ENCODE data around the gene BICDL2. TPM values are rescaled to one million over a fixed set of nuclear protein-coding genes. Genes with fewer than 3 reads are reported as not detected.

BICDL2 gene
- total RNA-seq, 1 donor from 2014 or later = 0.58 TPM

- DNase-seq (ENCODE audit: low spot score) (no peak), ATAC-seq (no peak)
Measured at GRCh38 chr16:2988590-2989099, 48.1 kb downstream of the BICDL2 start.

GRCh38 chr16:2987833-2988232, 48.9 kb downstream of the BICDL2 start:
- DNase-seq (ENCODE audit: low spot score) (no peak), ATAC-seq (no peak)

- no peak for DNase-seq (ENCODE audit: low spot score)
- no peak for ATAC-seq
Measured at GRCh38 chr16:2987286-2987685, 49.5 kb downstream of the BICDL2 start.

GRCh38 chr16:2986623-2987188, 50.0 kb downstream of the BICDL2 start:
- no peak for ATAC-seq
- no peak for DNase-seq (ENCODE audit: low spot score)

- DNase-seq (ENCODE audit: low spot score) = peak; percentile 73
- peak; percentile 83 for ATAC-seq
Measured at GRCh38 chr16:2985893-2986355, 50.8 kb downstream of the BICDL2 start.

GRCh38 chr16:2985462-2985861, 51.3 kb downstream of the BICDL2 start:
- DNase-seq (ENCODE audit: low spot score) = no peak
- ATAC-seq = peak; percentile 28

GRCh38 chr16:2983706-2984136, 53.0 kb downstream of the BICDL2 start:
- peak; percentile 74 for DNase-seq (ENCODE audit: low spot score)
- ATAC-seq = peak; percentile 63

- no peak for DNase-seq (ENCODE audit: low spot score)
Measured at GRCh38 chr16:2982402-2982801, 54.3 kb downstream of the BICDL2 start.

GRCh38 chr16:2981899-2982250, 54.9 kb downstream of the BICDL2 start:
- no peak for ATAC-seq

More at GRCh38 chr16:2982402-2982801, 54.3 kb downstream of the BICDL2 start:
- no peak for ATAC-seq

GRCh38 chr16:2981177-2981898, 55.4 kb downstream of the BICDL2 start:
- DNase-seq (ENCODE audit: low spot score) (no peak), ATAC-seq (no peak)

More at GRCh38 chr16:2981899-2982250, 54.9 kb downstream of the BICDL2 start:
- no peak for DNase-seq (ENCODE audit: low spot score)

GRCh38 chr16:2980227-2981176, 56.2 kb downstream of the BICDL2 start, which contains the start of gene PKMYT1:
PKMYT1 (minus strand) TSS chr16:2980446; CDS start chr16:2979657, 789 bp downstream.
- DNase-seq (ENCODE audit: low spot score) = peak; percentile 94
- peak; percentile 87 for ATAC-seq

- no peak for DNase-seq (ENCODE audit: low spot score)
- ATAC-seq = no peak
Measured at GRCh38 chr16:2979669-2980226, 57.0 kb downstream of the BICDL2 start.

Other genes starting within 250 kb of the BICDL2 start
- gene PRSS33, start 249.4 kb downstream of the BICDL2 start, total RNA-seq = not detected
- not detected for gene PRSS41, start 238.5 kb downstream of the BICDL2 start, total RNA-seq
- not detected for gene PRSS21, start 219.7 kb downstream of the BICDL2 start, total RNA-seq
- gene ZG16B, start 206.6 kb downstream of the BICDL2 start, total RNA-seq = not detected
- 0.70 TPM for gene PRSS22, start 178.8 kb downstream of the BICDL2 start, total RNA-seq
- gene FLYWCH2, start 153.7 kb downstream of the BICDL2 start, total RNA-seq = 5.9 TPM
- 18.8 TPM for gene FLYWCH1, start 125.0 kb downstream of the BICDL2 start, total RNA-seq
- not detected for gene KREMEN2, start 72.7 kb downstream of the BICDL2 start, total RNA-seq
- 1.5 TPM for gene PAQR4, start 67.6 kb downstream of the BICDL2 start, total RNA-seq
- gene PKMYT1, start 56.5 kb downstream of the BICDL2 start, total RNA-seq = 0.98 TPM
- gene CLDN9, start 24.0 kb downstream of the BICDL2 start, total RNA-seq = 1.5 TPM
- 0.96 TPM for gene CLDN6, start 18.8 kb downstream of the BICDL2 start, total RNA-seq
- gene TNFRSF12A, start 16.6 kb downstream of the BICDL2 start, total RNA-seq = 4.3 TPM
- gene HCFC1R1, start 13.0 kb downstream of the BICDL2 start, total RNA-seq = 11.2 TPM
- 9.6 TPM for gene THOC6, start 12.9 kb downstream of the BICDL2 start, total RNA-seq
- 0.96 TPM for gene MMP25, start 9.6 kb upstream of the BICDL2 start, total RNA-seq
- 172 TPM for gene IL32, start 28.7 kb upstream of the BICDL2 start, total RNA-seq
- 0.10 TPM for gene ZSCAN10, start 62.4 kb upstream of the BICDL2 start, total RNA-seq
- 7.0 TPM for gene ZNF205, start 75.6 kb upstream of the BICDL2 start, total RNA-seq
- gene ZNF213, start 98.1 kb upstream of the BICDL2 start, total RNA-seq = 2.7 TPM
- gene OR1F1, start 151.3 kb upstream of the BICDL2 start, total RNA-seq = not detected
- gene ZNF200, start 198.2 kb upstream of the BICDL2 start, total RNA-seq = 2.2 TPM
- gene MEFV, start 219.7 kb upstream of the BICDL2 start, total RNA-seq = 0.88 TPM
- 8.4 TPM for gene ZNF263, start 246.5 kb upstream of the BICDL2 start, total RNA-seq